GM19043 (cell line): ENCODE measurements around the gene LATS2.
"Not testable (repeated sequence)": the region's sequence is repeated elsewhere in the genome, so short reads cannot be mapped to it uniquely, and the experiment has no call there.

Experiments
- ATAC-seq: cut with Tn5 transposase; IDR thresholded peaks from one replicate; pipeline ENCODE4 v1.9.1; 2021; ENCODE audit warnings: low read depth; ENCODE audit not compliant: unreplicated experiment

LATS2 gene

GRCh38 chr13:21075379-21076249 is 14.2 kb upstream of the LATS2 start:
- ATAC-seq = no peak

GRCh38 chr13:21075011-21075378 is 13.6 kb upstream of the LATS2 start:
- no peak for ATAC-seq

DNA sequence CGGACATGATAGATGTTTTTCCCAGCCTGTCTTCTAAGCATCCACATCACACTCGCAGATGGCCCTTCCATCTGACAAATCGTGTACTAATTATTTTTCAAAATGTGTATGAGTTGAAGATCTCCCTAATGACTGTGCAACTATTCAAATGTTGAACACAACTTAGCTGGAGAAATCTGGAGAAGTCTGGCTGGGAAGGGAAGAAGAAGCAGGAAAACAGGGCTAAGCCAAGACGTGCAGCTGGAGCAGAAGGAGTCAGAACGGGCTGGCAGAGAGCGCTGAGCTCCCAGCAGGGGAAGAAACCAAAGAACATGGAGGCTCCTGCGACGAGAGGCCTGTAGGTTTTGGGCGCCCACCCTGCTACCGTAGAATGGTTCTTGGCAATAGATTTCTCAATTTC is 13.2 kb upstream of the LATS2 start:
- ATAC-seq = no peak

DNA sequence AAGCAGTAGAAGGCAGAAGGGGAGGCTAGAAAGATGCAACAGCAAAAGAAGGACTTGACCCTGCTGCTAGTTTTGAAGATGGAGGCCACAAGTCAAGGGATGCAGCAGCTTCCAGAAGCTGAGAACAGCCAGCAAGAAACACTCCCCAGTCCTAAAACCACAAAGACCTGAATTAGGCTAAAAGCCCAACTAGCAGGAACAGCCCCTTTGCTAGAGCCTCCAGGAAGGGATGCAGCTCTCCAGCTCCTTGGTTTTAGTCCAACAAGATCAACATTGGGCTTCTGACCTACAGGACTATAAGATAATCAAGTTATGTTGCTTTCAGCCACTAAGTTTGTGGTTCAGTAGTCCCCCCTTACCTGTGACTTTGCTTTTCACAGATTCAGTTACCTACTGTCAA is 10.5 kb upstream of the LATS2 start:
- ATAC-seq = no peak

- no peak for ATAC-seq
These were observed 9.6 kb upstream of the LATS2 start for GRCh38 chr13:21071015-21071414.

GRCh38 chr13:21069561-21070004 is 8.2 kb upstream of the LATS2 start:
- ATAC-seq = no peak

- ATAC-seq = no peak
These were observed 6.5 kb upstream of the LATS2 start for GRCh38 chr13:21067848-21068247.

DNA sequence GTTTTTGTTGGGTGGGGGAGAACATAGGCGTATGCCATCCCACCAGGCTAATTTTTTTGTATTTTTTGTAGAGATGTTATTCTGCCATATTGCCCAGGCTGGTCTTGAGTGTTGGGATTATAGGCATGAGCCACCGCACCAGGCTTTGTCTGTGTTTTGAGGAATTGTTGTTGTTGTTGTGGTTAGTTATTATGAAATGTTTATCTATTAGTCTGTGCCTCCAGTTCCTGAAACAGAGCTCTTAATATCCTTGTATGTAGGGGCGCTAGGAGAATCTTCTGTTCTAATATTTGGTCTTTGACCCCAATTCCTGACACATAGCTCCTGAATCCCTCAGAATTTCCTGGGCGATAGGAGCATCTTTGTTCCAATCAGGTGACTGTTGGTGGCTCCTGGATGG is 5.6 kb upstream of the LATS2 start:
- no peak for ATAC-seq

DNA sequence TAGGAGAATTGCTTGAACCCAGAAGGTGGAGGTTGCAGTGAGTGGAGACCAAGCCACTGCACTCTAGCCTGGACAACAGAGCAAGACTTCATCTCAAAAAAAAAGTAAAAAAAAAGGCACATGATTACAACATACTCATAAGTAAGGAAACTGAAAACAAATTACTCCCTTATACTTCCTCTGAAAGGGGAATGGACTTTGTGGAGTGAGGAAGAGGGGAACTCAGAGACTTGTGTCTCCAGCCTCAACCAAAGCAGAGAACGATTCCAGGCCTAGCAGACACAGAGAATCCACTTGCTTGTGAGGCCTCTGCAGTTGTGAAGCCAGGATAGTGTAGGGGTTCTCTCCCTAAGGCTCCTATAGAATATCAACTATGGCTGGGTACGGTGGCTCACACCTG is 4.3 kb upstream of the LATS2 start:
- ATAC-seq = no peak

DNA sequence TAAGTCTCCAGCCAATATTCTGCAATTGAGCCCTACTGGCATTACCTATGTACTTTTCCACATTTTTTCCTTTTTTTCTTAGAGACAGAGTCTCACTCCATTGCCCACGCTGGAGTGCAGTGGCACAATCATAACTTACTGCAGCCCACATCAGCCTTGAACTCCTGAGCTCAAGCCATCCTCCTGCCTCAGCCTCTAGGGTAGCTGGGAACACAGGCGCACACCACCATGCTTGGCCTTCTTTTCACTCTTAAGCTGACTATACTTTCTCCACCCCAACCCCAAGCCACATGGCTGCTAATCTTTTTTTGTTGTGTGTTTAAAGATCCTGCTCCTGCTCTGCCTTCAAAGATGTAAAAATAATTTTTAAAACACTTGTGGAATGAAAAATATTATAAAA is 1.6 kb upstream of the LATS2 start:
- no peak for ATAC-seq

GRCh38 chr13:21060338-21061028 is 903 bp downstream of the LATS2 start:
- no peak for ATAC-seq

DNA sequence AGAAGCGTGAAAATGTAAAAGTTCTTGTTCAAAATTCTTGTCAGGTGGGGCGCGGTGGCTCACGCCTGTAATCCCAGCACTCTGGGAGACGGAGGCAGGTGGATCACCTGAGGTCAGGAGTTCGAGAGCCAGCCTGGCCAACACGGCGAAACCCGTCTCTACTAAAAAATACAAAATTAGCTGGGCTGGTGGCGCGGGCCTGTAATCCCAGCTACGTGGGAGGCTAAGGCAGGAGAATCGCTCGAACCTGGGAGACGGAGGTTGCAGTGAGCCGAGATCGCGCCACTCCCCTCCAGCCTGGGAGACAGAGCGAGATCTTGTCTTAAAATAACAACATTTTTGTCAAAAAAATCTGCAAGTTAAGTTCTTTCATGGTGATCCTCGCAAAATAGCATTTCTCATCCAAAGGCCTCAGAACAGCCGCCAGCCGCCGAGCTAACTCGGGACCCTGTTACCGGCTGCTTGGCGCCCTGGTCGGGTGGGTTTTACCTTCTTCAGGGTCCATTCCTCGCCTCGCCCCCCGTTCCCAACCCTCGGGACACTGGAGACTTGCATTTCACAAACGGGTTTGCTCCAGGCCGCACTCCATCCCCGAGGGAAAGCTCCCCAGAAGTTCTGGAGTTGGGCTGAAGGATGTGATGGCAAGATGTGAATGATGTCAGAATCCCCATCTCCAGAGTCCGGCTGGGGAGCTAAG is 1.6 kb downstream of the LATS2 start:
- no peak for ATAC-seq

DNA sequence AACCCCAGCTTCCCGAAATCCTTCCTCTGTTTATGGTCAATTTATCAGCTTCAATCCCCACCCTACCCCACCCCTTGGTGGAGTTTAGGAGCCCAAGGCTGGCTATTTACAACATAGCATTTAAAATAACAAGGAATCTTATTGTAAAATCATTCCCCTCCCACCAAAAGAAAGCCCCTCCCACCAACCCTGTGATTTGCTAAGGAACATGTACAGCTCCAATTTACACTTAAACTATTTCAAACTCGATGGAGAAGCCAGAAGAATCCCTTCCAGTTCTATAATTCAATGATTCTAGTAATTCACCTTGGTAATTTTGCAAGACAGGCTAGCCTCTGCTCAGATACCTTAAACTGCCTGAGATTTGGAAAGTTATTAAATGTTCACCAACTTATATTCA is 3.0 kb downstream of the LATS2 start:
- no peak for ATAC-seq

- ATAC-seq = no peak
These were observed 5.8 kb downstream of the LATS2 start for GRCh38 chr13:21055511-21056045.

DNA sequence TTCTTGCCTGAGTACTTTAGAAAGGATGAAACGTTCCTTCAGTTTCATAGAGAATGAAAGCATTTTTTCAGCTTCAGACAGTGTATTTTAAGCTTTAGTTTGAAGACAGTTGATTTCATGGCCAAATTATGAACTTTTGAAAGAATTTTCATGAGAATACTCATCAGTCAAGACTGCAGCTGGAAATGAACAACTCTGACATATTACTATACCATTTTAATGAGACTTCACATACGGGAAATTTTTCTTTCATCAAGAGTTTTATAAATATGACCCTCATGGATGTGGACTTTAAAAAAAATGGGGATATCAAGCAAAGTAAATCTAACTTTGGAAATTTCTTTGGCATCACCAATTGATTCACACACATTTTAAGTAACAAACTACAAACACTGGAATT is 6.4 kb downstream of the LATS2 start:
- no peak for ATAC-seq

GRCh38 chr13:21054313-21054712 is 7.1 kb downstream of the LATS2 start:
- no peak for ATAC-seq

DNA sequence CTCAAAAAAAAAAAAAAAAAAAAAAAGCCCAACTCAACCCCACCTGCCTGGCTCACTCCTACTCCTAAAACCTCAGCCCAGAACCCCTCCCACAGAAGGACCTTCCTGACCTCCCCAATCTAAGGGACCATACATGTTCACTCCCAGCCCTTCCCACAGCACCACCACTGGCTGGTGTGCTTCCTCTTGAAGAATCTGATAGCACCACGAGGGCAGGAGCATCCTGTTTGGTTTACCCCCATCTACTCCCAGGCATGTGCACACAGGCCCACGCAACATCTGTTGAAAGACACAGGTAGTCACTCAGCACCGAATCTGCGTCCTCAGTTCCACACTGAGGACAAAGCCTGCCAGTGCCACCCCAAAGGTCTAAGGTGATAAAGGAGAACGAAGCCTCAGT is 8.2 kb downstream of the LATS2 start:
- ATAC-seq = no peak

GRCh38 chr13:21051675-21052074 is 9.7 kb downstream of the LATS2 start:
- no peak for ATAC-seq

GRCh38 chr13:21050288-21051197 is 10.8 kb downstream of the LATS2 start:
- no peak for ATAC-seq

DNA sequence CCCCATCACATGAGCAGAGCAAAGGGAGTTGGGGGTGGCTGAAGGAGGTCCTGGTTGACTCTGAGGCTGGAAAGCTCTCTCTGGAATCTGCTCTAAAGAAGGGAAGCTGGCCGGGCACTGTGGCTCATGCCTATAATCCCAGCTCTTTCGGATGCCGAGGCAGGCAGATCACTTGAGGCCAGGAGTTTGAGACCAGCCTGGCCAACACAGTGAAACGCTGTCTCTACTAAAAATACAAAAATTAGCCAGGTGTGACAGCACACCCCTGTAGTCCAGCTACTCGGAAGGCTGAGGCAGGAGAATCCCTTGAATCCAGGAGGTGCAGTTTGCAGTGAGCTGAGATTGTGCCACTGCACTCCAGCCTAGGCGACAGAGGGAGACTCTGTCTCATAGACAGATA is 11.7 kb downstream of the LATS2 start:
- not testable (repeated sequence) for ATAC-seq
